ENCODE data around the gene PDE4D.
"Not testable (repeated sequence)": the region's sequence is repeated elsewhere in the genome, so short reads cannot be mapped to it uniquely, and the experiment has no call there.

PDE4D gene

GRCh38 chr5:59471463-59471862 is 422.1 kb downstream of the PDE4D start:
- no peak for DNase-seq (ENCODE audit: low read depth in 2 of 2)

- DNase-seq (ENCODE audit: low read depth in 2 of 2) = no peak
These were observed 425.6 kb downstream of the PDE4D start for GRCh38 chr5:59467969-59468368.

GRCh38 chr5:59466271-59466670 is 427.3 kb downstream of the PDE4D start:
- no peak for DNase-seq (ENCODE audit: low read depth in 2 of 2)

GRCh38 chr5:59464969-59465368 is 428.6 kb downstream of the PDE4D start:
- no peak for DNase-seq (ENCODE audit: low read depth in 2 of 2)

- DNase-seq (ENCODE audit: low read depth in 2 of 2) = not testable (repeated sequence)
These were observed 429.8 kb downstream of the PDE4D start for GRCh38 chr5:59463618-59464166.

GRCh38 chr5:59462956-59463355 is 430.6 kb downstream of the PDE4D start:
- no peak for DNase-seq (ENCODE audit: low read depth in 2 of 2)

- no peak for DNase-seq (ENCODE audit: low read depth in 2 of 2)
These were observed 433.0 kb downstream of the PDE4D start for GRCh38 chr5:59460368-59461153.

GRCh38 chr5:59458966-59459729 is 434.4 kb downstream of the PDE4D start:
- DNase-seq (ENCODE audit: low read depth in 2 of 2) = no peak

- DNase-seq (ENCODE audit: low read depth in 2 of 2) = no peak
These were observed 435.2 kb downstream of the PDE4D start for GRCh38 chr5:59458321-59458720.

- DNase-seq (ENCODE audit: low read depth in 2 of 2) = no peak
These were observed 443.5 kb downstream of the PDE4D start for GRCh38 chr5:59449905-59450644.

GRCh38 chr5:59446356-59446755 is 447.2 kb downstream of the PDE4D start:
- no peak for DNase-seq (ENCODE audit: low read depth in 2 of 2)

- no peak for DNase-seq (ENCODE audit: low read depth in 2 of 2)
These were observed 447.8 kb downstream of the PDE4D start for GRCh38 chr5:59445741-59446140.

GRCh38 chr5:59439303-59439702 is 454.2 kb downstream of the PDE4D start:
- no peak for DNase-seq (ENCODE audit: low read depth in 2 of 2)

- DNase-seq (ENCODE audit: low read depth in 2 of 2) = no peak
These were observed 456.4 kb downstream of the PDE4D start for GRCh38 chr5:59437176-59437575.

- no peak for DNase-seq (ENCODE audit: low read depth in 2 of 2)
These were observed 457.0 kb downstream of the PDE4D start for GRCh38 chr5:59436364-59437148.

- DNase-seq (ENCODE audit: low read depth in 2 of 2) = no peak
These were observed 460.4 kb downstream of the PDE4D start for GRCh38 chr5:59433174-59433573.

GRCh38 chr5:59430066-59430685 is 463.4 kb downstream of the PDE4D start:
- DNase-seq (ENCODE audit: low read depth in 2 of 2) = no peak

GRCh38 chr5:59428391-59428790 is 465.1 kb downstream of the PDE4D start:
- no peak for DNase-seq (ENCODE audit: low read depth in 2 of 2)

- no peak for DNase-seq (ENCODE audit: low read depth in 2 of 2)
These were observed 469.0 kb downstream of the PDE4D start for GRCh38 chr5:59424515-59424914.

- no peak for DNase-seq (ENCODE audit: low read depth in 2 of 2)
These were observed 470.5 kb downstream of the PDE4D start for GRCh38 chr5:59423021-59423420.
